Left lung (tissue), 10 donors: ENCODE measurements around the gene ZNF630. TPM values are rescaled to one million over a fixed set of nuclear protein-coding genes. Genes with fewer than 3 reads are reported as not detected.
"Not testable (repeated sequence)": the region's sequence is repeated elsewhere in the genome, so short reads cannot be mapped to it uniquely, and the experiment has no call there.

Source experiments
- ATAC-seq: fragments of 200-7000 bp; cut with Tn5 transposase; one replicate; pipeline ENCODE4 v1.9.1; 2020; ENCODE audit warnings: moderate library complexity
- DNase-seq, 4 donors: peaks; one replicate each; pipeline ENCODE4 v3.0.0-alpha.2; 2013 to 2020
- H3K27ac ChIP-seq, 2 donors: fragments of 200-600 bp; sonication (generic) in 1 of 2; one replicate each; pipeline versions ENCODE4 v1.5.0 to v1.8.0; 2020 to 2021
- H3K27me3 ChIP-seq, 2 donors: fragments of 200-600 bp; sonication (generic) in 1 of 2; one replicate each; pipeline versions ENCODE4 v1.5.0 to v1.8.0; 2020 to 2021
- H3K36me3 ChIP-seq, 2 donors: fragments of 200-600 bp; sonication (generic) in 1 of 2; one replicate each; pipeline versions ENCODE4 v1.5.0 to v1.8.0; 2020 to 2021
- H3K4me1 ChIP-seq, 2 donors: fragments of 200-600 bp; one replicate each; pipeline ENCODE4 v1.8.0; 2021
- H3K4me3 ChIP-seq, 2 donors: fragments of 200-600 bp; sonication (generic) in 1 of 2; one replicate each; pipeline versions ENCODE4 v1.5.0 to v1.8.0; 2020 to 2021; ENCODE audit warnings: mild to moderate bottlenecking in 1 of 2
- H3K9me3 ChIP-seq, 2 donors: fragments of 200-600 bp; sonication (generic) in 1 of 2; one replicate each; pipeline versions ENCODE4 v1.5.0 to v1.8.0; 2020 to 2021
- CTCF ChIP-seq, 2 donors: fragments of 200-600 bp; sonication (generic) in 1 of 2; IDR thresholded peaks; one replicate each; pipeline versions ENCODE4 v1.5.0 to v1.8.0; 2021; ENCODE audit warnings: antibody characterized with exemption in 2 of 2
- intact Hi-C, 2 donors: fragments of 100-400 bp; cut with DNase I; formaldehyde crosslinking; loops; one replicate each; pipeline versions ENCODE4 v1.11.2 to v1.14.2; 2022
- polyA plus RNA-seq, 6 donors: library from polyadenylated mRNA; unstranded; fragments of 120-200 nt; gene quantifications; one replicate each; pipeline ENCODE4 v1.2.1, GENCODE V29; 2013; ENCODE audit not compliant: insufficient read length in 6 of 6
- total RNA-seq, 2 donors: library from RNA; stranded (reverse); fragmentation: NEBNext Ultra II Directional; extraction: Animal tissue kit (Norgen Biotek cat#: 25700); gene quantifications; one replicate each; pipeline ENCODE4 v1.2.1, GENCODE V29; 2021
- donor health status: DM: no; HTN: yes; CAD: no.
- donor health status: DM: no; HTN: no; CAD: no.

ZNF630 gene
- total and polyA plus RNA-seq, 8 donors = 2.2 to 6.0 (median 4.2) TPM

GRCh38 chrX:48030237-48030636, 41.2 kb downstream of the ZNF630 start:
- no peak for ATAC-seq
- no peak overlapping the region for H3K27ac ChIP-seq
- H3K27me3 ChIP-seq = no peaks in the 10 kb centered on the region
- H3K4me3 ChIP-seq = no peak overlapping the region
- no peaks in the 10 kb centered on the region for H3K9me3 ChIP-seq
- no peaks in the 10 kb centered on the region for H3K4me1 ChIP-seq
- no peak for DNase-seq
- no peak for TF ChIP-seq CTCF (IDR thresholded peaks at IDR 0.05)
- H3K36me3 ChIP-seq = no peaks in the 10 kb centered on the region
- intact Hi-C loops = no loop called here

GRCh38 chrX:48028091-48028490, 43.3 kb downstream of the ZNF630 start:
- no peaks in the 10 kb centered on the region for H3K4me1 ChIP-seq
- no peaks in the 10 kb centered on the region for H3K27me3 ChIP-seq
- no peak for DNase-seq
- H3K36me3 ChIP-seq = no peaks in the 10 kb centered on the region
- no peaks in the 10 kb centered on the region for H3K9me3 ChIP-seq
- no peak overlapping the region for H3K4me3 ChIP-seq
- TF ChIP-seq CTCF (IDR thresholded peaks at IDR 0.05) = no peak
- no peak overlapping the region for H3K27ac ChIP-seq
- ATAC-seq = no peak
- intact Hi-C loops = loop anchor here in 1 of 2 donors (10.0 kb wide), 1 partner anchor 193 kb away; the partner anchor contains the start of gene ZNF81

GRCh38 chrX:48027545-48027944, 43.9 kb downstream of the ZNF630 start:
- not testable (repeated sequence) for ATAC-seq, H3K27ac ChIP-seq
- intact Hi-C loops = loop anchor here in 1 of 2 donors (10.0 kb wide), 1 partner anchor 193 kb away; the partner anchor contains the start of gene ZNF81

GRCh38 chrX:48025561-48025960, 45.9 kb downstream of the ZNF630 start:
- no peak overlapping the region for H3K4me3 ChIP-seq
- intact Hi-C loops = loop anchor here in 1 of 2 donors (10.0 kb wide), 1 partner anchor 191 kb away; the partner anchor contains the start of gene ZNF81
- H3K4me1 ChIP-seq = no peaks in the 10 kb centered on the region
- peak; percentile 54 to 69 for TF ChIP-seq CTCF (IDR thresholded peaks at IDR 0.05)
- DNase-seq = peak in 1 of 4 donors; percentile 62
- peak; percentile 72 for ATAC-seq
- H3K36me3 ChIP-seq = no peaks in the 10 kb centered on the region
- no peaks in the 10 kb centered on the region for H3K9me3 ChIP-seq
- H3K27ac ChIP-seq = no peak overlapping the region
- H3K27me3 ChIP-seq = no peaks in the 10 kb centered on the region

More at GRCh38 chrX:48027545-48027944, 43.9 kb downstream of the ZNF630 start:
- H3K4me1 ChIP-seq, DNase-seq, H3K4me3 ChIP-seq, H3K27me3 ChIP-seq, H3K9me3 ChIP-seq, H3K36me3 ChIP-seq: not testable (repeated sequence)

- no peak for ATAC-seq
- H3K4me3 ChIP-seq = no peak overlapping the region
- intact Hi-C loops = loop anchor here in 1 of 2 donors (10.0 kb wide), 1 partner anchor 188 kb away; the partner anchor contains the start of gene ZNF81
Observed at GRCh38 chrX:48022738-48023137, 48.7 kb downstream of the ZNF630 start.

More at GRCh38 chrX:48022738-48023137, 48.7 kb downstream of the ZNF630 start:
- no peak for TF ChIP-seq CTCF (IDR thresholded peaks at IDR 0.05)
- no peak for DNase-seq
- Histone ChIP-seq H3K9me3 (no peaks in the 10 kb centered on the region), H3K4me1 (no peaks in the 10 kb centered on the region), H3K27me3 (no peaks in the 10 kb centered on the region), H3K36me3 (no peaks in the 10 kb centered on the region), H3K27ac (no peak overlapping the region)
